Measurements from ENCODE around the gene PRDM4.
"Not testable (repeated sequence)": the region's sequence is repeated elsewhere in the genome, so short reads cannot be mapped to it uniquely, and the experiment has no call there.

Gene PRDM4

DNA sequence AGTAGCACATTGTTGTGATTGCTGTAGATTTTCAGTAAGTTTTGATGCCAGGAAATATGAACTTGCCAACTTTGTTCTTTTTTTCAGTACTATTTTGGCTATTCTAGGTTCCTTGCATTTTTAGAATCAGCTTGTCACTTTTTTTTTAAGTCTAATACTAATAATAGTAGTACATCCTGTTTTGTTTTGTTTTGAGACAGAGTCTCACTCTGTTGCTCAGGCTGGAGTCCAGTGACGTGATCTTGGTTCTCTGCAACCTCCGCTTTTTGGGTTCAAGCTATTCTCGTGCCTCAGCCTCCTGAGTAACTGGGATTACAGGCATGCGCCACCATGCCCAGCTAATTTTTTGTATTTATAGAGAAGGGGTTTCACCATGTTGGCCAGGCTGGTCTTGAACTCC lies 58.8 kb downstream of the PRDM4 start:
- H3K23ac ChIP-seq (ENCODE audit: low read length in 2 of 2) = no peak overlapping the region
- no peak overlapping the region for H2BK12ac ChIP-seq (ENCODE audit: low read length in 2 of 2)
- no peak overlapping the region for H3K27ac ChIP-seq (ENCODE audit: low read length, poor library complexity, severe bottlenecking)
- peaks cover 38 to 85% of the 10 kb centered on the region in 2 experiments for H3K36me3 ChIP-seq (ENCODE audit: control insufficient read depth in 1 of 2, insufficient read depth in 2 of 2, low read depth in 1 of 2, low read length in 2 of 2)
- H3K4me3 ChIP-seq (ENCODE audit: insufficient read depth in 1 of 2, low read depth in 1 of 2, low read length in 2 of 2) = no peak overlapping the region
- H2BK120ac ChIP-seq (ENCODE audit: low read depth, low read length) = no peak overlapping the region
- H4K8ac ChIP-seq (ENCODE audit: low read length) = no peak overlapping the region
- no peak overlapping the region for H2AK5ac ChIP-seq (ENCODE audit: low read length, severe bottlenecking)
- H3K9ac ChIP-seq (ENCODE audit: low read length) = no peak overlapping the region
- over 99% methylated on average over 4 of the region's 4 CpGs for WGBS
- H3K4ac ChIP-seq (ENCODE audit: low read depth in 1 of 2, low read length in 2 of 2) = no peak overlapping the region
- H3K4me1 ChIP-seq (ENCODE audit: control insufficient read depth, insufficient read depth, low read depth, low read length) = no peaks in the 10 kb centered on the region
- H2BK15ac ChIP-seq (ENCODE audit: low read depth, poor library complexity, severe bottlenecking) = no peak overlapping the region
- no peaks in the 10 kb centered on the region for H3K27me3 ChIP-seq (ENCODE audit: control insufficient read depth in 1 of 2, insufficient read depth in 1 of 2, low read length in 2 of 2)
- peaks cover 17% of the 10 kb centered on the region for H3K79me1 ChIP-seq (replicated peaks; ENCODE audit: low read length, poor library complexity, severe bottlenecking)
- H3K14ac ChIP-seq (ENCODE audit: low read length in 2 of 2) = no peak overlapping the region
- H2BK5ac ChIP-seq (ENCODE audit: low read depth, low read length, poor library complexity, severe bottlenecking) = no peak overlapping the region
- no peaks in the 10 kb centered on the region for H3K9me3 ChIP-seq (ENCODE audit: control insufficient read depth, low read length)
- no peak overlapping the region for H3K4me2 ChIP-seq (ENCODE audit: low read length, poor library complexity, severe bottlenecking)
- DNase-seq = no peak
- no peak overlapping the region for H2AFZ ChIP-seq (ENCODE audit: low read depth, low read length)
- H4K91ac ChIP-seq (ENCODE audit: low read length) = no peak overlapping the region
- H3K18ac ChIP-seq (ENCODE audit: low read depth in 1 of 2, low read length in 2 of 2) = no peak overlapping the region

DNA sequence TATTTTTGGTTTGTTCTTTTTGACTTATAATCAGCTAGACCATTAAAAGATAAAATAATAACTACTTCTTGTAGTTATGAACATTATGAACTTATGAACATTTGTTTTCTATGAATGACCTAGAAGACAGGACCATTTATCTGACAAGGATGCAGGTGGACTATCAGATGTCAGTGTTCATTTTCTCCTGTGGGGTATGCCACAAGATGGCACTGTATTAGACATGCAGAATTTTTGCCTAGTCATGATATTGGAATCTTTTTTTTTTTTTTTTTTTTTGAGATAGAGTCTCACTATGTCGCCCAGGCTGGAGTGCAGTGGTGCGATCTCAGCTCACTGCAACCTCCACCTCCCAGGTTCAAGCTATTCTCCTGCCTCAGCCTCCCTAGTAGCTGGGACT lies 65.2 kb downstream of the PRDM4 start:
- H3K27me3 ChIP-seq (ENCODE audit: control insufficient read depth in 1 of 2, insufficient read depth in 1 of 2, low read length in 2 of 2); H3K23ac ChIP-seq (ENCODE audit: low read length in 2 of 2); H2BK15ac ChIP-seq (ENCODE audit: low read depth, poor library complexity, severe bottlenecking); H3K14ac ChIP-seq (ENCODE audit: low read length in 2 of 2); H3K4ac ChIP-seq (ENCODE audit: low read depth in 1 of 2, low read length in 2 of 2); H3K18ac ChIP-seq (ENCODE audit: low read depth in 1 of 2, low read length in 2 of 2); H3K4me1 ChIP-seq (ENCODE audit: control insufficient read depth, insufficient read depth, low read depth, low read length); H4K8ac ChIP-seq (ENCODE audit: low read length); H2BK12ac ChIP-seq (ENCODE audit: low read length in 2 of 2); H4K91ac ChIP-seq (ENCODE audit: low read length); H2BK120ac ChIP-seq (ENCODE audit: low read depth, low read length); H2AFZ ChIP-seq (ENCODE audit: low read depth, low read length); H2BK5ac ChIP-seq (ENCODE audit: low read depth, low read length, poor library complexity, severe bottlenecking); H2AK5ac ChIP-seq (ENCODE audit: low read length, severe bottlenecking); H3K4me2 ChIP-seq (ENCODE audit: low read length, poor library complexity, severe bottlenecking); H3K27ac ChIP-seq (ENCODE audit: low read length, poor library complexity, severe bottlenecking); H3K9me3 ChIP-seq (ENCODE audit: control insufficient read depth, low read length); H3K4me3 ChIP-seq (ENCODE audit: insufficient read depth in 1 of 2, low read depth in 1 of 2, low read length in 2 of 2); H3K9ac ChIP-seq (ENCODE audit: low read length): not testable (repeated sequence)
- H3K36me3 ChIP-seq (ENCODE audit: control insufficient read depth in 1 of 2, insufficient read depth in 2 of 2, low read depth in 1 of 2, low read length in 2 of 2) = peaks cover 39 to 96% of the 10 kb centered on the region in 2 experiments
- peak; percentile 31 for DNase-seq
- no CpG with 5 or more reads among the region's 2 CpGs for WGBS
- H3K79me1 ChIP-seq (replicated peaks; ENCODE audit: low read length, poor library complexity, severe bottlenecking) = peaks cover 15% of the 10 kb centered on the region

GRCh38 chr12:107685360-107686248 lies 75.3 kb downstream of the PRDM4 start, which contains the start of gene PWP1:
Gene PWP1 (plus strand): TSS chr12:107685799. CDS start chr12:107685900, 101 bp downstream.
- peak within 1 kb of the TSS; percentile 61 for H3K4me2 ChIP-seq (ENCODE audit: low read length, poor library complexity, severe bottlenecking)
- peak within 1 kb of the TSS in 1 of 2 experiments; percentile 99 for H3K14ac ChIP-seq (ENCODE audit: low read length in 2 of 2)
- H3K4me3 ChIP-seq (ENCODE audit: insufficient read depth in 1 of 2, low read depth in 1 of 2, low read length in 2 of 2) = peak within 1 kb of the TSS; percentile 99 to 100
- H2BK5ac ChIP-seq (ENCODE audit: low read depth, low read length, poor library complexity, severe bottlenecking) = no peak within 1 kb of the TSS
- peak within 1 kb of the TSS; percentile 67 to 99 for H3K18ac ChIP-seq (ENCODE audit: low read depth in 1 of 2, low read length in 2 of 2)
- H3K4me1 ChIP-seq (ENCODE audit: control insufficient read depth, insufficient read depth, low read depth, low read length) = peaks cover 7% of the 10 kb centered on the region
- H2AFZ ChIP-seq (ENCODE audit: low read depth, low read length) = peak within 1 kb of the TSS; percentile 99
- peak within 1 kb of the TSS in 1 of 2 experiments; percentile 17 for H2BK12ac ChIP-seq (ENCODE audit: low read length in 2 of 2)
- under 1% methylated on average over 41 of the region's 51 CpGs for WGBS
- H2AK5ac ChIP-seq (ENCODE audit: low read length, severe bottlenecking) = peak within 1 kb of the TSS; percentile 33
- H3K36me3 ChIP-seq (ENCODE audit: control insufficient read depth in 1 of 2, insufficient read depth in 2 of 2, low read depth in 1 of 2, low read length in 2 of 2) = peaks cover 14 to 24% of the 10 kb centered on the region in 2 experiments
- peak; percentile 96 for DNase-seq
- H4K8ac ChIP-seq (ENCODE audit: low read length) = peak within 1 kb of the TSS; percentile 83
- H3K4ac ChIP-seq (ENCODE audit: low read depth in 1 of 2, low read length in 2 of 2) = peak within 1 kb of the TSS; percentile 86 to 94
- no peak within 1 kb of the TSS for H2BK120ac ChIP-seq (ENCODE audit: low read depth, low read length)
- peak within 1 kb of the TSS; percentile 86 for H3K27ac ChIP-seq (ENCODE audit: low read length, poor library complexity, severe bottlenecking)
- peak within 1 kb of the TSS in 1 of 2 experiments; percentile 92 for H3K23ac ChIP-seq (ENCODE audit: low read length in 2 of 2)
- peak within 1 kb of the TSS; percentile 99 for H3K9ac ChIP-seq (ENCODE audit: low read length)
- H4K91ac ChIP-seq (ENCODE audit: low read length) = peak within 1 kb of the TSS; percentile 97
- H3K9me3 ChIP-seq (ENCODE audit: control insufficient read depth, low read length) = no peaks in the 10 kb centered on the region
- H3K79me1 ChIP-seq (replicated peaks; ENCODE audit: low read length, poor library complexity, severe bottlenecking) = peaks cover 9% of the 10 kb centered on the region
- peaks cover 0 to 3% of the 10 kb centered on the region in 2 experiments for H3K27me3 ChIP-seq (ENCODE audit: control insufficient read depth in 1 of 2, insufficient read depth in 1 of 2, low read length in 2 of 2)
- H2BK15ac ChIP-seq (ENCODE audit: low read depth, poor library complexity, severe bottlenecking) = no peak within 1 kb of the TSS

- Histone ChIP-seq H4K91ac (ENCODE audit: low read length) (no peak overlapping the region), H3K4me2 (ENCODE audit: low read length, poor library complexity, severe bottlenecking) (peak overlapping the region; percentile 61), H2BK12ac (ENCODE audit: low read length in 2 of 2) (no peak overlapping the region), H2AFZ (ENCODE audit: low read depth, low read length) (peak overlapping the region; percentile 3), H3K18ac (ENCODE audit: low read depth in 1 of 2, low read length in 2 of 2) (peak overlapping the region in 1 of 2 experiments; percentile 41), H2AK5ac (ENCODE audit: low read length, severe bottlenecking) (peak overlapping the region; percentile 33), H2BK15ac (ENCODE audit: low read depth, poor library complexity, severe bottlenecking) (no peak overlapping the region), H3K23ac (ENCODE audit: low read length in 2 of 2) (no peak overlapping the region), H3K79me1 (replicated peaks; ENCODE audit: low read length, poor library complexity, severe bottlenecking) (peaks cover 4% of the 10 kb centered on the region), H3K9me3 (ENCODE audit: control insufficient read depth, low read length) (no peaks in the 10 kb centered on the region), H3K4me1 (ENCODE audit: control insufficient read depth, insufficient read depth, low read depth, low read length) (peaks cover 7% of the 10 kb centered on the region), H3K14ac (ENCODE audit: low read length in 2 of 2) (no peak overlapping the region), H3K27ac (ENCODE audit: low read length, poor library complexity, severe bottlenecking) (no peak overlapping the region), H2BK120ac (ENCODE audit: low read depth, low read length) (no peak overlapping the region), H3K36me3 (ENCODE audit: control insufficient read depth in 1 of 2, insufficient read depth in 2 of 2, low read depth in 1 of 2, low read length in 2 of 2) (peaks cover 8 to 18% of the 10 kb centered on the region in 2 experiments), H3K4ac (ENCODE audit: low read depth in 1 of 2, low read length in 2 of 2) (peak overlapping the region; percentile 71 to 75), H4K8ac (ENCODE audit: low read length) (peak overlapping the region; percentile 58), H2BK5ac (ENCODE audit: low read depth, low read length, poor library complexity, severe bottlenecking) (no peak overlapping the region), H3K4me3 (ENCODE audit: insufficient read depth in 1 of 2, low read depth in 1 of 2, low read length in 2 of 2) (peak overlapping the region in 1 of 2 experiments; percentile 100), H3K27me3 (ENCODE audit: control insufficient read depth in 1 of 2, insufficient read depth in 1 of 2, low read length in 2 of 2) (peaks cover 4 to 9% of the 10 kb centered on the region in 2 experiments), H3K9ac (ENCODE audit: low read length) (peak overlapping the region; percentile 99)
- 27% methylated on average over 6 of the region's 9 CpGs for WGBS
- peak; percentile 31 for DNase-seq
These were observed 76.0 kb downstream of the PRDM4 start for GRCh38 chr12:107684990-107685359.
